ENCODE data around the gene MAP1LC3B.

The MAP1LC3B gene

DNA sequence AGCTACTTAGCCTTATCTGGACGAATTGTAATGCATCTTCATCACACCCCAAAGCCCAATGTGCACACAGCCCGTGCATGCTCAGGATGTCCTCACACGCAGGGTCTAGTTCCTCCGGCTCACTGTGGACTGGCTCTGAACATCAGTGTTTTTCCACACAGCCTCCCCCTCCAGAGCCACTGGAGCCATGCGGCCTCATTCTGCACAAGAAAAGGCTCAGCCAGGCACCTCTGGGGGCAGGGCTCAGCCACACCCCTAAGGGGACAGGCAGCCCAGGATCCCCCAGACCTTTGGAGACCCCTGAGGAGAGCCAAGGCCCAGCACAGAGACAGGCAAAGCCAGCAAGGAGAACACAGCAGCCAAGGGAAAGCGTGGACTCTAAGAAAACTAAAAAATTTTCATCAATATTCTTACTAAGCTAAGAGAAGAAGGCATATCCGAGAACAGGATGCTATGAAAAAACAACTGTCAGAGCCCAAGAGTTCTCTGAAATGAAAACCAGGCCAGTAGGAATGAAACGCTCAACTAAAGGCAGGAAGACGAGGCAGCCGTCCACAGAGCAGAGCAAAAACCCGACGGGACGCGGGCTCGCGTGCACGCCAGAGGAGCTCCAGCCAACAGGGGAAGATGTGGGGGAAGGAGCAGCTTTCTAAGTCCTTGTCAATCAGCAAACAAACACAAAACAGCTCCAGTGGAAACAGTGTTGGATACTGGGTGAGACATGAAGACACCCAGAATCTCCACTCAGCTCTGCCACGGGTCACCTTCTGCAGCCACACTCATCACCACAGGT lies 34.5 kb downstream of the MAP1LC3B start:
- no peak for DNase-seq (ENCODE audit: low read depth in 3 of 3, low spot score in 1 of 3)

DNA sequence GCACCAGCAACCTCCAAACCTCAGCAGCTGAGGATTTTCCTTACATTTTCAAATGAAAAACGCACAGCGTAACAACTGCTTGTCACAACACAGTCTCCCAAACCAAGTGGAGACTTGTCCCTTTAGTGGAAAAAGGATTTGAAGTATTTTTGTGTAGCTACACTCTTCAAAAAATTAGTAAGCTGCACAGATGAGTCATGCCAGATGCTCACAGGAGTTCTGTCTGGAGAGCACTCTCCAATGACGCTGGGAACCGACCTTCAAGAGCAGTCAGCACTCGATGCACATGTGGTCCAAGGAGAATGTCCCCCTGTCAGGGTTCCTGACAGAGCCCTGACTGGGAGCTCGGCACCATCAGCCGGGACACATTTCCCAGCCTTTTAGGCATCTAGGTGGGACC lies 39.8 kb downstream of the MAP1LC3B start:
- no peak for DNase-seq (ENCODE audit: low read depth in 3 of 3, low spot score in 1 of 3)

DNA sequence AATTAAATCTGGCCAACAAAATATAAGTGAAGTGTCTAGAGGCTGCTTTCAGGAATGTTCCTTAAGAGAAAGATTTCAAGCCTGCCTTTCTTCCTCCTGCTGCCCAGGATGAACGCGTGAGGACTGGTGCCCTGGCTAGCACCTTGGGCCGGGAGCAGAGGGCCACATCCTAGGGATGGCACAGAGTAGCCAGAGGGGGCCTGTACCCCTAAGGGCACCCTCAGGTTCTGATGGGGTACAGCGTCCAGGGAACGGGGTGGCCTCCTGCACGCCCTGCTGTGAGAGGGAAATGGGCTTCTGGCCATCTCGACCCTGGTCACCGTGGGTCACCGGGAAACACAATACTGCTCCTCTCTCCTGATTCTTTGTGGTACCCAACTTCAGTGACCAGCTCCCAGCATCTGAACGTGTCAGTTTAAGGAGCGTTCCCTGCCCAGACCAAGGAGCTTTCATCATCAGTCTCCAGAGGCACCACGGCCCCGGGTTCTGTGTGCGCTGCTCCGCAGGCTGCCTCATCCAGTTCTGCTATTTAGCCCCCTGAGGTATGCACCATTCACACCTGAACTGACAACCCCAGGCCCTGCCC lies 40.3 kb downstream of the MAP1LC3B start:
- DNase-seq (ENCODE audit: low read depth in 3 of 3, low spot score in 1 of 3): no peak

DNA sequence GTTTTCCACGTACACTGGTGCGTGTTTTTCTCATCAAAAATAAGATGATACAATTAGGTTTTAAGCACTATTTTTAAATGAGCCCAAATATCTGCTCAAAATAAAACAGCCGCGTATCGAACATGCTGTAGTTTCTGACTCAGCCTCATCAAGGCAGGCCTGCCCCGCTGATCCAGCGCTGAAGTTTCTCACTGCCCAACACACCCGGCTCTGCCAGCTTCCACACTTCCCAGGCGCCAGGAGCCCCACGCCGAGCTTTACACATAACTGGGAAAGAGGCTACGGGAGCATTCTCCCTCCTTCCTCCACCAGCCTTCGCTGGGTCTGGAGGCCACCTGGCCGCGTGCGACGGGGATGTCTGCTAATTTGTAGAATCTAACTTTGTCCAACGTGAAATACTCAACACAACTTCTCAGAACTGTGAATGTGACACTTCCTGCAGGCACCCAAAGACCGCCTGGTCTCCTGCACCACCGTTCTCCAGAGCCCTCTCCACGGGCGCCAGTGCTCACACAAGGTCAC lies 42.1 kb downstream of the MAP1LC3B start:
- DNase-seq (ENCODE audit: low read depth in 3 of 3, low spot score in 1 of 3): no peak

DNA sequence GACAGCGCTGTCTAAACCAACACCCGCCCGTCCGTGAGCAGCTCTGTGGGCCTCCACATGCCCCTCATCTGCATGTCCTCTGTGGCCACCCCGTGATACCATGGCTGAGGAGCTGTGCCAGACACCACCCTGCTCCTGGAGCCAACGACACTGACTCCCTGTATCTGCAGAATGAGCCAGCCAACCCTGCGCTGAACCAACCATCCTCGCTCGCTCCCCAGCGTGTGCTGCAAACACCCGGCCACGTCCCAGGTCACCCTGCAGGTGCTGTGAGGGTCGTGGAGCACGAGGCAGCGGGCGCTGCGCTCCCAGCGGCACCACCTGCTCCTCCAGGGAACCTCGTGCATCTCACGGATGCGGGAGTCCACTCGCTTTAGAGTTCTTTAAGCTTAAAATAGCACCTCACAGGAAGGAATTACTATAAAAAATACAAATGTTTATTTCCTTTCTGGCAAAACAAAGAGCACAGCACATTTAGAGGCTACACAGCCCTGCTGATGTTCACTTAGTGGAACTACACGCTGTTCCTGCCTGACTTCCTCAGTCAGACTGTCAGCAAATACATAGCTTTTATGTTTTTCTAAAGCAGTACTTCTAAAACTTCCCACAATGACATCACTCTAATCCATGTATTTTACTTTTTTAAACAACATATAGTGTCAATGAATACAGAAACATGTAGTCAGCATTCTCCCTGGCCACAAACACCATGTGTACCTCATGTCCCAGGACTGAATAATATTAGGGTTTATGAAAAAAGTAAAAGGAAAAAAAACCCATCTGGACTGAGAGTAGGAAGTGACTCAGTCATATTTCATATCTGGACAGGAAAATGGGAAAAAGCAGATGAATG lies 43.5 kb downstream of the MAP1LC3B start:
- DNase-seq (ENCODE audit: low read depth in 3 of 3, low spot score in 1 of 3): no peak

DNA sequence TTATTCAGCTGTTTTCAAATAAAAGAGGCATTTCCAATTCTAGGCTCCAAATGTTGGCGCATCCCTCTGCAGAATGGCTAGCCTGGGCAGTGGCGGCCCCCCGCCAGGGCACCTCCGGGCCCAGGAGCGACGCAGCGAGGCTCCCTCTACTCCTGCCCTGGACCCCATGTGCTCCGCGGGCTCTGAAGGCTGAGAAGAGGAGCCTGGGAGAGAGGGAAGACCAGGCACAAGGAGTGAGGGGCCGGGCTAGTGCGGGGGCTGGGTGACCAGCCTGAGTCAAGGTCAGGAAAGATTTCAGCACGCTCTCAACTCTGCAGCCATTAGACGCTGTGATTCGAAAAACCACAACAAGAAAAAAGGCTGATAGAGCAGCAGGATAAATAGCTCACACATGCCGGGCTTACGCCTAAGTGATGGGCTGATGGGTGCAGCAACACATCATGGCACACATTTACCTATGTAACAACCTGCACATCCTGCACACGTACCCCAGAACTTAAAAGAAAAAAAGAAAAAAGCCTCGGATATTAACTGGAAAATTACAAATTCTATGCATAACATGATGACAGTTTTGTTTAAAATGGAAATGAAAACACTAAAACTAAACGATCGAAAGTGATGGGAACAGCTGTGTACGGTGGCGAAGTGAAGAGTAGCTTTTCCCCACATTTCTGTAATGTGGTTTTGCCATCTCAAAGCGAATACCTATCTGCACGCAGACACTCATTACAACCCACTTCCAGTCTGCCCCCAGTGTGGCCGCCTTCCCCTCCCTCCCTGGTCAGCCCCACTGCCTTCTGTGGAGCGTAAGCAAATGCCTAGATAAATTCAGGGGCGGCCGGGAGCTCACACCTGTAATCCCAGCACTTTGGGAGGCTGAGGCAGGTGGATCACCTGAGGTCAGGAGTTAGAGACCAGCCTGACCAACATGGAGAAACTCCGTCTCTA lies 44.4 kb downstream of the MAP1LC3B start:
- no peak for DNase-seq (ENCODE audit: low read depth in 3 of 3, low spot score in 1 of 3)

DNA sequence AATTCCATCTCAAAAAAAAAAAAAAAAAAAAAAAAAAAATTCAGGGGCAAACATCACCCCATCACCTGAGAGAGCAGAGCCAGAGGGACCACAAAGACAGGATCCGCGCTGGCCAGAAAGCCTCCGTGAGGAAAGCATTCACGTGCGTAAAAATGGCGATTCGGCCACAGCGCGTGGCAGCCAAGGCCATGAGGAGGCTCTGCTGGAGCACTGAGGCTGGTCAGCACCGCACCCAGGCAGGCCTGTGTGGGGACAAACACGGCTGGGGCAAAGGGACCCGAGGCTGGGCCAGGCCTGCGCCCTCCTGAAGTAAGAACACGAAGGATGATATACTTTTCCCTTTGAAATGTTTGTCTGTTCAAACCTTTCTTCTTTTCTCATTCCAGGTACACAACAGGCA lies 45.2 kb downstream of the MAP1LC3B start:
- no peak for DNase-seq (ENCODE audit: low read depth in 3 of 3, low spot score in 1 of 3)

DNA sequence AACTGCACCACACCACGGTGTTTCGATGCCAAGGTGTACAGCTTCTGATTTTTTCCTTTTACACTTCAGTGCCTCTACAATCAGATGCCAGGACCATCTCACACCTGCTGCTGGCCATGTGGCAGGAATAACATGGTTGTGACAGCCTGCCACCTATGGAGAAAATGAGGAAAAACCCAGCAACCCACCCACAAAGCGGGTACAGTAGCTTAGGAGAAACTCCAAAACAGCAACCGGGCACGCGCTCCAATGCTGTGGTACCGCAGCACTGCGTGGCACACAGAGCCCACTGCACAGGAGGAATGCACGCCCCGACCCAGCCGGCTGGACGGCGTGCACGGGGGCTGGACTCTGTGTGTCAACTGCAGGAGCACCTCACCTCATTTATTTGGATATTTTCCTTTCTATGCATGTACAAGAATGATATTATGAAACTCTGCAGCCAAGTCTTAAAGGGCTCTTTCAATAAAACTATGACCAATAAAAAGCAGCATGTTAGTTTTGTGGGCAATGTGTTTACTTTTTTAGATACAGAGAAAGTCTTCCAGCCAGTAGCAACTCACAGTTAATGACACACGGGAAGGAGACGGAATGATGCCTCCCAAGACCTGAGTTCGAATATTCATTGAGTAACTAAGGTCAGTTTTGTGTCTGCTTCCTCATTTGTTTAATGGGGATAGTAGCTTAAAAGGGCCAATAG lies 45.9 kb downstream of the MAP1LC3B start:
- DNase-seq (ENCODE audit: low read depth in 3 of 3, low spot score in 1 of 3): no peak

DNA sequence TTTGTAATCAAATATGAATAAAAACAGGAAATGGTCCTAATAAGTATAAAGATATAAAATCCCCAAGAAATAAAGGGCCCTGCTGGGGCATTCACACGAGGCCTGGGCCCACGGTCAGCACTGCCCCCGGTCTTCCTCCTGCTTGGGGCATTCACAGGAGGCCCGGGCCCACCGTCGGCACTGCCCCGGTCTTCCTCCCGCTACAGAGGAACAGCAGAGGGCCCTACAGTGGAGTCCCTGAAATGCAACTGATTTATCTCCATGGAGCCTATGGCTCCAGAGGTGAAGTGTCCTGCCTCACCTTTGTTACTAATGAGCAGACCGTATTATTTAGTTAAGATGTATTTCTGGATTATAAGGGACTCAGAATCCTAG lies 46.5 kb downstream of the MAP1LC3B start:
- DNase-seq (ENCODE audit: low read depth in 3 of 3, low spot score in 1 of 3): no peak

DNA sequence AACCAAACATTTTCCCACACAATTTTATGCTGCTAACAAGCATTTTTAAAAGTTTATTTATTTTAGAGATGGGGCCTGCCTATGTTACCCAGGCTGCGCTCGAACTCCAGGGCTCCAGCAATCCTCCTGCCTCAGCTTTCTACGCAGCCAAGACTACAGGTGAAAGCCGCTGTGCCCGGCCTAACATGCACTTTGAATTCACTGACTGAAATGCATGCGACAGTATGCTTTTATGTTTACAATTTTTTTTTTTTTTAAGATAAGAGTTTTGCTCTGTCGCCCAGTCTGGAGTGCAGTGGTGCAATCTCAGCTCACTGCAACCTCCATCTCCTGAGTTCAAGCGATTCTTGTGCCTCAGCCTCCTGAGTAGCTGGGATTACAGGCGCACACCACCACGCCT lies 47.8 kb downstream of the MAP1LC3B start:
- DNase-seq (ENCODE audit: low read depth in 3 of 3, low spot score in 1 of 3): no peak

DNA sequence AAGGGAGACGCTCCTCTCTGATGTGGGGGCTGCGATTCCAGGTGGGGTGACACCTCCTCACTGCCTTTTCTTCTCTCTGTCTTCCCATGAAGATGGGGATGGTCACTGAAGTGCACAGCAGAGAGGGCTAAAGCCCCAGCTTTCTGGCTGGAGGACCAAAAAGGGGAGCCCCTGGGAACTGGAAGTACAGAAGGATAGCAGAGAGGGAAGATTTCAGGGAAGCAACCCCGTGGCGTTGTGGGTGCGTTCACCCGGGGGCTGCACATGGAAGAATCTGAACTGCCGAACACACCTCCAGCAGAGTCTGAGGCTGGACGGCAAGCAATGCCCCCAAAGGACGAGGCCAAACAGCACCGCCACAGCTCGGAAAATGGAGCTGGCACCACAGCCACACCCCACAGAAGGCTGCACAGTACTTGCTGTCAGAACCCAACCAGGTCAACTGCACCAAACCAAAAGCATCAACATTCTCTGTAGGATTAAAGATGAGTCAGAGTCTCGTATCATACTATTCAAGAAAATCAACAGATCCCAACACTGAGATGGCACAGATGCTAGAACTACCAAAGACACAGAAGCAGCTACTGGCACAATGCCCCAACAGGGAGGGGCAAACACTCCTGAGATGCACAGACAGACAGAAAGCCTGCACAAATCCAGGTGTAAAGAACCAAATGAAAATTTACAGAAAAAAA lies 49.9 kb downstream of the MAP1LC3B start:
- no peak for DNase-seq (ENCODE audit: low read depth in 3 of 3, low spot score in 1 of 3)

DNA sequence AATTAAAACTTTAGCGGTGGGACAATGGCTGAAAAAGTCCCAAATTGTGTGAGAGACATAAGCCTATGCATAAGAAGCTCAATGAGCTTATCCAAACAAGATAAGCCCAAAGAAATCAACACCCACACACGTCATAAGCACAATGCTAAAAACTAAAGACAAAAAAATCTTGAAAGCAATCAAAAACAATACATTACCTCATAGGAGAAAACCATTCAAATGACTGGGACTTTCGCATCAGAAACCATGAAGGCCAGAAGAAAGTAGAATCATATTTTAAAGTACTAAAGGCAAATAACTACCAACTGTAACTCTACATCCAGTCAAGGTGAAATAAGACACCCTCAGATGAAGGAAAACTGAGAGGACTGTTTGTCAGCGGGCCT lies 50.4 kb downstream of the MAP1LC3B start:
- DNase-seq (ENCODE audit: low read depth in 3 of 3, low spot score in 1 of 3): no peak

DNA sequence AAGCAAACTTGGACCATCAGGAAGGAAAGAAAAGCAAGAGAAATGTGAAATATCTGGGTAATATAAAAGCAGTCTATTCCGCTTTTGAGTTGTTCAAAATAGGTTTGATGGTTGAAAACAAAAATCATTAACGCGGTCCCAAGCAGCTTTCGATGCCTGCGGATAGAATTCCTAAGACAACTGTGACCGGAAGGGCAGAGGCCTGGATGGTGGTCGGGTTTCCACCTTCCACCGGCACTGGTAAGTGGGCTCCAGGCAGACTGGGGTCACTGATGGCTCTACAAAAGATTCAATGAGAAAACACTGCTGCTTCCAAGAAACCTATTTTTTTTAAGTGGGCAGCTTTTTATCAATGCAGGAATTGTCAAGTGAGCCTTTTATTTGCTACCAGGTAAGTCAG lies 50.9 kb downstream of the MAP1LC3B start:
- DNase-seq (ENCODE audit: low read depth in 3 of 3, low spot score in 1 of 3): no peak

DNA sequence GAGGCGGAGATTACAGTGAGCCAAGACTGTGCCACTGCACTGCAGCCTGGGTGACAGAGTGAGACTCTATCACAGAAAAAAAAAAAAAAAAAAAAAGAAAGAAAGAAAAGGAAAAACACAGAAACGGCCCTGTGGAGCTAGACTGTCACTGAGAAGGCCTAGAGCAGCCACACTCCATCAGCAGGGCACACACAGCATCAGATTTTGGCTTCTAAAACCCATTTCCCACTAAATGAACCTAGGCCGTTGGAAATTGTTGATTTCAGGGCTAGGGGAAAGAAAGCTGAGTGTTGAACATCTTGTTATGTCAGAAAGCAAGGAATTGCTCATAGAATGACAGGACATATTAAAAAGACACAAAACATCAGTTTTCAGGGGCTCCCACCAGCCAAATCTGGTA lies 51.8 kb downstream of the MAP1LC3B start:
- DNase-seq (ENCODE audit: low read depth in 3 of 3, low spot score in 1 of 3): no peak

DNA sequence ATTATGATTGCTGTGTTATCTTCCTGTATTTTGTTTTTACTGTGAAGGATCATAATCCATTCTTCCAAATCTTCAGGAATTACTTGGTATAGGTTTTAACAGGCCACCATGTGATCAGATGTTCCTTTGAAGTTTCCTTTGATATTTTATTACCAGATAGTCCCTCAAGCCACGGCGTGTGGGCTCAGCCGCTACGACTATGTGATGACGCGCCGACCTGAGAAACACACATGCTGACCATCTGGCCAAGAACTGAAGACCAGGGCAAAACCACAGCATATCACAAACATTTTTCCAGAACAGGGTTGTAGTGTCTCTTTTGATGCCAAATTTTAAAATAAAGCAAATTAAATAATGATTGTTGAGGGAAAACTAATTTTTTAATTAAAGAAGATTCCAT lies 53.4 kb downstream of the MAP1LC3B start:
- DNase-seq (ENCODE audit: low read depth in 3 of 3, low spot score in 1 of 3): no peak

DNA sequence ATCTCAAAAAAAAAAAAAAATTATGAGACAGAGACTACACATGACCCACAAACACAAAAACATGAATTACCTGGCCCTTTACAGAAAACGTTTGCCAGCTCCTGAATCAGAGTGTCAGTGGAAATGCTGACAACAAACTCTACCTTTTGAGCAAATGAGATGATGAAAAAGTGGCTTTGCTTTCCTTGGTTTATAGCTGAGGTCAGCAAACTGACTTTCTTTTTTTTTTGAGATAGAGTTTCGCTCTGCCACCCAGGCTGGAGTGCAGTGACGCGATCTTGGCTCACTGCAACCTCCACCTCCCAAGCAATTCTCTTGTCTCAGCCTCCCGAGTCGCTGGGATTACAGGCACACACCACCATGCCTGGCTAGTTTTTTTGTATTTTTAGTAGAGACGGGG lies 54.3 kb downstream of the MAP1LC3B start:
- no peak for DNase-seq (ENCODE audit: low read depth in 3 of 3, low spot score in 1 of 3)

DNA sequence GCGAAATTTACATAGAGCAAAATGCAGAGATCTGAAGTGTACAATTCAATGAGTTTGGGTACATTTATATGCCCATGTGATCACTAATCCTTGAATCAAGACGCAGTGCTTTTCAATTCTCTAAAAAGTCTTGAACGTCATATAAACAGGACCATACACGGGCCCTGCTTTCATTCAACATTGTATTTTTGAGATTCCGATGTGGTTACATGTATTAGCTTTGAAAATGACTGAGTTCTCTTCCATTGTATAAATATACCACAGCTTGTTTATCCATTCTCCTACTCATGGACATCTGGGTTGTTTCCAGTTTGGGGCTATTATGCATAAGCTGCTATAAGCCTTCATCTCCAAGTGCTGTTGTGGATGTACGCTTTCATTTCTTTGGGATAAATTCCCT lies 55.2 kb downstream of the MAP1LC3B start:
- no peak for DNase-seq (ENCODE audit: low read depth in 3 of 3, low spot score in 1 of 3)

DNA sequence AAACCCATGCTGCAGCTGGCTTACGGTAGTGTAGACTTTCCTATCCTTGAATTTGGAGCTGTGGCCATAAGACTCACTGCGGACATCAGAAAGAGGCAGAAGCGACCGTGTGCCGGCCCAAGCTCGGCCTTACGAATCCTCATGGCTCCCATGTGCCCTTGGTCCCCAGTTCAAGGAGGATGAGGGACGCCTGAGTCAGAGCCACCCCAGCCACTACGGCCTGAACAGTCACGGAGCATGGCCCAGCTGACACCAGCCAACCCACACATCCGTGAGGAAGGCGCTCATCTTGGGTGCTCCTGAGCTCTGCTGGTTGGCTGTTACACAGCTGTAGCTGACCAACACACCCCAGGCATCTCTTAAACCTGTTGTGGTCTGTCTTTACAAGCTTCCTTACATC lies 56.7 kb downstream of the MAP1LC3B start:
- no peak for DNase-seq (ENCODE audit: low read depth in 3 of 3, low spot score in 1 of 3)

DNA sequence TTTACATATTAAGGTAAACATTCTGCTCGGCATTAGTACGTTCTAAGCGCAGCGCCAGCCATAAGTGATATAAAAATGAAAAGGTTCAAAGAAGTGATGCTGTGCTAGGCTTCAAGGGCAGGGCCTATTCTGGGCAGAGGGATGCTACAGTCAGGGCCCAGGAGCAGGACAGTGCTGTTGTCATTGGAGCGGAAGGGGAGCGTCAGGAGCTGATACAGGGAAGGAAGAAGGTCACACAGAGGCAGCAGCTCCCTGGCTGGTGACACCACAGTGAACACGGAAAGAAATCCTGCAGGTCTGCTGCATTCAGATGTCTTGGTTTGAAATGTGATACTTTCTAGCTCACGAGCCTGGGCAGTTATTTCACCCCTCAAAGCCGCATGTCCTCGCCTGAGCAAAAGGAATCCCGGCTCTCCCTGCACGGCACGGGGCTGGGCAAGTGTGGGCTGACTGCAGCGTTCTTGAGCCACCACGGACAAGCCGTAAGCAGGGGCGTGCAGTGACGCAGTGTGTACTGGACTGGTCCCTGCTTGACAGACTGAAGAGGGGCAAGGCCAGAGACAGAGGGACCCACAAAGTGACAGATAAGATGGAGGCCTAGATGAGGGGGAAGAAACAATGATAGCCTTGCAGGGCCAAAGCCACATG lies 59.6 kb downstream of the MAP1LC3B start:
- no peak for DNase-seq (ENCODE audit: low read depth in 3 of 3, low spot score in 1 of 3)
